Measurements from ENCODE around the gene CLN3. TPM values are rescaled to one million over a fixed set of nuclear protein-coding genes. Genes with fewer than 3 reads are reported as not detected.

CLN3 gene
- polyA plus RNA-seq (32.2 and 37.0 TPM in 2 replicates), polyA minus RNA-seq (16.6 and 18.1 TPM in 2 replicates)

GRCh38 chr16:28491970-28492474, at the start of gene CLN3:
TSS of gene CLN3 (minus strand) at chr16:28492074. CDS start at chr16:28491759, 315 bp downstream.
- Histone ChIP-seq H3K36me3 (ENCODE audit: insufficient read depth, low read length) (no peaks in the 10 kb centered on the region), H3K9me2 (ENCODE audit: insufficient read depth, low read length) (no peaks in the 10 kb centered on the region), H3K4me2 (ENCODE audit: low read length) (peak within 1 kb of the TSS; percentile 45), H3K4me3 (ENCODE audit: low read length) (peak within 1 kb of the TSS; percentile 97), H3K27me3 (ENCODE audit: insufficient read depth, low read depth, low read length) (no peaks in the 10 kb centered on the region), H3F3A (ENCODE audit: insufficient read depth, low read length, poor library complexity, severe bottlenecking) (no peaks in the 10 kb centered on the region), H3K27ac (ENCODE audit: low read length) (peak within 1 kb of the TSS; percentile 92), H2AFZ (ENCODE audit: low read depth, low read length) (peak within 1 kb of the TSS; percentile 97), H3K9me3 (ENCODE audit: low read length) (no peaks in the 10 kb centered on the region), H3K9ac (ENCODE audit: low read length) (peak within 1 kb of the TSS; percentile 80), H4K20me1 (ENCODE audit: insufficient read depth) (no peaks in the 10 kb centered on the region), H3K79me2 (replicated peaks; ENCODE audit: insufficient read depth, low read length) (no peaks in the 10 kb centered on the region)
- TF ChIP-seq MXI1 (conservative IDR thresholded peaks at IDR 0.05; ENCODE audit: poor library complexity, severe bottlenecking): peak; percentile 90
- TF ChIP-seq REST (IDR thresholded peaks at IDR 0.05; ENCODE audit: borderline replicate concordance): peak; percentile 19
- TF ChIP-seq RAD21 (conservative IDR thresholded peaks at IDR 0.05): no peak
- TF ChIP-seq EP300 (conservative IDR thresholded peaks at IDR 0.05; ENCODE audit: poor library complexity, severe bottlenecking): peak; percentile 71
- TF ChIP-seq TAF1 (IDR thresholded peaks at IDR 0.05; ENCODE audit: low read depth): peak; percentile 55

DNA sequence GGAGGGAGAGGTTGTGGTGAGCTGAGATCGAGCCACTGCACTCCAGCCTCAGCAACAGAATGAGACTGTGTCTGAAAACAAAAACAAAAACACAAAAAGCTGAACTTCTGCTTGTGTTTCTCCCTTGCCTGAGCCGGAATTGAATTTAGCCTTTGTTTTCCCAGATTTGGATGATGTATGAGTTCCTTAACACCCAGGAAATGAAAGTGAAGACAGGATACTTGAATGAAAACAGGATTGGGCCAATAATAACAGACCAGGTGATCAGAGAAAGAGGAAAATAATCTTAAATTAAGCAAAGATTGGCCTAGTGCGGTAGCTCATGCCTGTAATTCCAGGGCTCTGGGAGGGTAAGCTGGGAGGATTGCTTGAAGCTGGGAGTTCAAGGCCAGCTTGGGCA, 48.5 kb upstream of the CLN3 start:
- Histone ChIP-seq H3K27ac (ENCODE audit: low read length) (no peak overlapping the region), H2AFZ (ENCODE audit: low read depth, low read length) (no peak overlapping the region), H3K36me3 (ENCODE audit: insufficient read depth, low read length) (no peaks in the 10 kb centered on the region), H3F3A (ENCODE audit: insufficient read depth, low read length, poor library complexity, severe bottlenecking) (no peaks in the 10 kb centered on the region), H3K27me3 (ENCODE audit: insufficient read depth, low read depth, low read length) (no peaks in the 10 kb centered on the region), H3K4me2 (ENCODE audit: low read length) (no peak overlapping the region), H4K20me1 (ENCODE audit: insufficient read depth) (no peaks in the 10 kb centered on the region), H3K9me2 (ENCODE audit: insufficient read depth, low read length) (no peaks in the 10 kb centered on the region), H3K4me3 (ENCODE audit: low read length) (no peak overlapping the region), H3K9ac (ENCODE audit: low read length) (no peak overlapping the region), H3K79me2 (replicated peaks; ENCODE audit: insufficient read depth, low read length) (no peaks in the 10 kb centered on the region), H3K9me3 (ENCODE audit: low read length) (no peaks in the 10 kb centered on the region)
- TF ChIP-seq RAD21 (conservative IDR thresholded peaks at IDR 0.05) (no peak), SMC3 (conservative IDR thresholded peaks at IDR 0.05; ENCODE audit: poor library complexity) (no peak), TAF1 (IDR thresholded peaks at IDR 0.05; ENCODE audit: low read depth) (no peak), POLR2AphosphoS5 (IDR thresholded peaks at IDR 0.05) (no peak), EP300 (conservative IDR thresholded peaks at IDR 0.05; ENCODE audit: poor library complexity, severe bottlenecking) (no peak), MXI1 (conservative IDR thresholded peaks at IDR 0.05; ENCODE audit: poor library complexity, severe bottlenecking) (no peak), REST (IDR thresholded peaks at IDR 0.05; ENCODE audit: borderline replicate concordance) (no peak), EZH2 (IDR thresholded peaks at IDR 0.05; ENCODE audit: borderline replicate concordance, insufficient read depth, low read length, poor library complexity, severe bottlenecking) (no peak)
- TF ChIP-seq, protein P1, sequence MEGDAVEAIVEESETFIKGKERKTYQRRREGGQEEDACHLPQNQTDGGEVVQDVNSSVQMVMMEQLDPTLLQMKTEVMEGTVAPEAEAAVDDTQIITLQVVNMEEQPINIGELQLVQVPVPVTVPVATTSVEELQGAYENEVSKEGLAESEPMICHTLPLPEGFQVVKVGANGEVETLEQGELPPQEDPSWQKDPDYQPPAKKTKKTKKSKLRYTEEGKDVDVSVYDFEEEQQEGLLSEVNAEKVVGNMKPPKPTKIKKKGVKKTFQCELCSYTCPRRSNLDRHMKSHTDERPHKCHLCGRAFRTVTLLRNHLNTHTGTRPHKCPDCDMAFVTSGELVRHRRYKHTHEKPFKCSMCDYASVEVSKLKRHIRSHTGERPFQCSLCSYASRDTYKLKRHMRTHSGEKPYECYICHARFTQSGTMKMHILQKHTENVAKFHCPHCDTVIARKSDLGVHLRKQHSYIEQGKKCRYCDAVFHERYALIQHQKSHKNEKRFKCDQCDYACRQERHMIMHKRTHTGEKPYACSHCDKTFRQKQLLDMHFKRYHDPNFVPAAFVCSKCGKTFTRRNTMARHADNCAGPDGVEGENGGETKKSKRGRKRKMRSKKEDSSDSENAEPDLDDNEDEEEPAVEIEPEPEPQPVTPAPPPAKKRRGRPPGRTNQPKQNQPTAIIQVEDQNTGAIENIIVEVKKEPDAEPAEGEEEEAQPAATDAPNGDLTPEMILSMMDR (IDR thresholded peaks at IDR 0.05; ENCODE audit: poor library complexity, severe bottlenecking): no peak
